Smooth muscle cell (in vitro differentiated cells): Measurements from ENCODE around the gene TUBAL3. TPM values are rescaled to one million over a fixed set of nuclear protein-coding genes. Genes with fewer than 3 reads are reported as not detected.

Experiments used
- DNase-seq: peaks from one replicate; lab custom pipeline; 2025; ENCODE audit not compliant: unreplicated experiment; lab: John Stamatoyannopoulos, UW
- H2AFZ ChIP-seq: fragments of 200-600 bp; sonication (generic); 2 replicates; pipeline ENCODE4 v1.6.0; 2016; ENCODE audit warnings: antibody characterized with exemption, low read depth, mild to moderate bottlenecking
- H3F3A ChIP-seq: fragments of 200-600 bp; sonication (generic); 2 replicates; pipeline ENCODE4 v1.6.0; 2017; ENCODE audit warnings: antibody characterized with exemption, low read depth
- H3K27ac ChIP-seq: fragments of 200-600 bp; sonication (generic); 2 replicates; pipeline ENCODE4 v1.5.1; 2016; ENCODE audit warnings: low read depth, mild to moderate bottlenecking
- H3K27me3 ChIP-seq: fragments of 200-600 bp; sonication (generic); 2 replicates; pipeline ENCODE4 v1.6.1; 2016; ENCODE audit warnings: low read depth, mild to moderate bottlenecking
- H3K36me3 ChIP-seq: fragments of 200-600 bp; sonication (generic); 2 replicates; pipeline ENCODE4 v1.5.1; 2016; ENCODE audit warnings: low read depth
- H3K4me1 ChIP-seq: fragments of 200-600 bp; sonication (generic); 2 replicates; pipeline ENCODE4 v1.5.1; 2016; ENCODE audit warnings: low read depth
- H3K4me2 ChIP-seq: fragments of 200-600 bp; sonication (generic); 2 replicates; pipeline ENCODE4 v1.6.0; 2016; ENCODE audit warnings: mild to moderate bottlenecking
- H3K4me3 ChIP-seq: fragments of 200-600 bp; sonication (generic); 2 replicates; pipeline ENCODE4 v1.5.1; 2016; ENCODE audit warnings: mild to moderate bottlenecking
- H3K79me2 ChIP-seq: fragments of 200-600 bp; sonication (generic); 2 replicates; pipeline ENCODE4 v1.6.0; 2016; ENCODE audit warnings: low read depth, mild to moderate bottlenecking
- H3K9ac ChIP-seq: fragments of 200-600 bp; sonication (generic); 2 replicates; pipeline ENCODE4 v1.6.0; 2016; ENCODE audit warnings: low read depth
- H3K9me3 ChIP-seq: fragments of 200-600 bp; sonication (generic); replicated peaks from 2 replicates; pipeline ENCODE4 v1.5.1; 2016; ENCODE audit warnings: low read depth
- H4K20me1 ChIP-seq: fragments of 200-600 bp; sonication (generic); 2 replicates; pipeline ENCODE4 v1.6.0; 2016; ENCODE audit warnings: low read depth
- WGBS: methylation state at CpG from one replicate; pipeline ENCODE4 v1.1.7; 2016; ENCODE audit warnings: low lambda C conversion rate; 5-methylcytosine and 5-hydroxymethylcytosine counted together
- polyA plus RNA-seq: library from polyadenylated mRNA; unstranded; fragments of >200 nt; fragmentation: Nextera tagmentation; extraction: Ambion mirVana; gene quantifications from 2 replicates; pipeline ENCODE4 v1.2.1, GENCODE V29; 2016
- total RNA-seq: library from RNA; depleted of rRNA; stranded (reverse); fragments of >200 nt; gene quantifications from 2 replicates; pipeline ENCODE4 v1.2.3, GENCODE V29; 2014
- TF ChIP-seq, protein P1 (sequence below): fragments of 200-600 bp; sonication (generic); IDR thresholded peaks from 2 replicates; pipeline ENCODE4 v1.5.1; 2017; ENCODE audit warnings: borderline replicate concordance, mild to moderate bottlenecking, antibody characterized with exemption; ENCODE audit not compliant: insufficient read depth, poor library complexity, severe bottlenecking

Gene TUBAL3
- total and polyA plus RNA-seq, 2 experiments from 2014 or later, result not detected

DNA sequence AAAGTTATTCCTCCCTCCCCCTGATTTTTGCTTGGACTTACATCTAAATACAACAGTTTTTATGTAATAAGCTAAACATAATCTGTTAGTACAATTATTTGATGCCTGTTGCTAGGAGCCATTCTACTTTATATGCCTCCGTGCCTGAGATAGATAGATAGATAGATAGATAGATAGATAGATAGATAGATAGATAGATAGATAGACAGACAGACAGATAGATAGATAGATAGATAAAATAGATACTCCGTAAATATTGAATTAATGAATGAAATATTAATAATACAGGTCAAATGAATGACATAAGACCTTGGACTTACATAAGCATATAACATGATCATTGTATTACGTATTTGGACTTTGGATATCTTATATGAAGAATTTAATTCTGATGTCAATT lies 30.7 kb upstream of the TUBAL3 start:
- TF ChIP-seq, protein P1, sequence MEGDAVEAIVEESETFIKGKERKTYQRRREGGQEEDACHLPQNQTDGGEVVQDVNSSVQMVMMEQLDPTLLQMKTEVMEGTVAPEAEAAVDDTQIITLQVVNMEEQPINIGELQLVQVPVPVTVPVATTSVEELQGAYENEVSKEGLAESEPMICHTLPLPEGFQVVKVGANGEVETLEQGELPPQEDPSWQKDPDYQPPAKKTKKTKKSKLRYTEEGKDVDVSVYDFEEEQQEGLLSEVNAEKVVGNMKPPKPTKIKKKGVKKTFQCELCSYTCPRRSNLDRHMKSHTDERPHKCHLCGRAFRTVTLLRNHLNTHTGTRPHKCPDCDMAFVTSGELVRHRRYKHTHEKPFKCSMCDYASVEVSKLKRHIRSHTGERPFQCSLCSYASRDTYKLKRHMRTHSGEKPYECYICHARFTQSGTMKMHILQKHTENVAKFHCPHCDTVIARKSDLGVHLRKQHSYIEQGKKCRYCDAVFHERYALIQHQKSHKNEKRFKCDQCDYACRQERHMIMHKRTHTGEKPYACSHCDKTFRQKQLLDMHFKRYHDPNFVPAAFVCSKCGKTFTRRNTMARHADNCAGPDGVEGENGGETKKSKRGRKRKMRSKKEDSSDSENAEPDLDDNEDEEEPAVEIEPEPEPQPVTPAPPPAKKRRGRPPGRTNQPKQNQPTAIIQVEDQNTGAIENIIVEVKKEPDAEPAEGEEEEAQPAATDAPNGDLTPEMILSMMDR, result no peak
- H3K4me1 ChIP-seq, result peaks cover 10% of the 10 kb centered on the region
- H3K4me3 ChIP-seq, result no peak overlapping the region
- no peaks in the 10 kb centered on the region for H3K36me3 ChIP-seq
- peaks cover 8% of the 10 kb centered on the region for H3K79me2 ChIP-seq
- no peak overlapping the region for H3K27ac ChIP-seq
- no peak overlapping the region for H3K9ac ChIP-seq
- H4K20me1 ChIP-seq, result no peaks in the 10 kb centered on the region
- no peak overlapping the region for H2AFZ ChIP-seq
- DNase-seq, result no peak
- H3K4me2 ChIP-seq, result no peak overlapping the region
- H3F3A ChIP-seq, result peaks cover 9% of the 10 kb centered on the region
- 97% methylated on average over 3 of the region's 3 CpGs for WGBS
- H3K9me3 ChIP-seq, result no peaks in the 10 kb centered on the region
- H3K27me3 ChIP-seq, result no peaks in the 10 kb centered on the region

DNA sequence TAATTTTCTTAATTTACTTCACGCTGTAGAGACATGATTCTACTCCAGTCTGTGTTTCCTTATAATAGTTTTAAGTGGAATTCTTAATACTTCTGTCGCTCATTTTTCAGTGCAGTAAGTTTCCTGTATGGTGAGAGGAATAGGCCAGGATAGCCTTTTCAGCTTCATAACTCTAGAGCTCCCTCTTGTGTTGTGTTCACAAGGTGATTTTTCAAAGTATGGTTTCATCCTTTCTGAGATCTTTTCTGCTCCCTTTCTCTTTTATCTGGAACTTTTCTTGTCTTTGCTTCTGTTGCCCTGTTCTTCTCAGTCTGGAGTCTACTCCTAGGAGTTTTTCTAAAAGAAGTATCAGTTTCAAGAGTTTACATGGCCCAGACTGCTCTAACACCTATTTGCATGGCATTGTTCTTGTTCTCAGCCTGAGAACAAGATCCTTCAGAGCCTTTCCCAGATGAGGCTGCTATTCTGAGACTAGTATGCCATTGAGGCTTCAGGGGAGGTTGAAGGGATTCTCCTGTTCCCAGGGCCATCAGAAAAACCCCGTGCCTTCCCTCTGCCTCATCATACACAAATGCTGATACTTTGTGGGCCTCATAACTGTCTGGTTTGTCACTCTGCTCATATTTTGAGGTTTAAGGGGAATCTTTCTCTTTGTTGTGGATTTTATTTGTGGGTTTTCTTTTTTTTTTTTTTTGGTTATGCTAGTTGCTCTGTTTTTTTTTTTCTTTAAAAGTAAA lies 29.6 kb upstream of the TUBAL3 start:
- Histone ChIP-seq H4K20me1 (no peaks in the 10 kb centered on the region), H2AFZ (peak overlapping the region; percentile 67), H3K4me3 (no peak overlapping the region), H3K27ac (peak overlapping the region; percentile 89), H3K79me2 (peaks cover 8% of the 10 kb centered on the region), H3K4me2 (peak overlapping the region; percentile 66), H3K9me3 (no peaks in the 10 kb centered on the region), H3K27me3 (no peaks in the 10 kb centered on the region), H3K36me3 (no peaks in the 10 kb centered on the region), H3F3A (peaks cover 9% of the 10 kb centered on the region), H3K4me1 (peaks cover 10% of the 10 kb centered on the region), H3K9ac (peak overlapping the region; percentile 55)
- TF ChIP-seq, protein P1, result peak; percentile 60
- DNase-seq, result no peak
- WGBS, result 36% methylated on average over 3 of the region's 3 CpGs

DNA sequence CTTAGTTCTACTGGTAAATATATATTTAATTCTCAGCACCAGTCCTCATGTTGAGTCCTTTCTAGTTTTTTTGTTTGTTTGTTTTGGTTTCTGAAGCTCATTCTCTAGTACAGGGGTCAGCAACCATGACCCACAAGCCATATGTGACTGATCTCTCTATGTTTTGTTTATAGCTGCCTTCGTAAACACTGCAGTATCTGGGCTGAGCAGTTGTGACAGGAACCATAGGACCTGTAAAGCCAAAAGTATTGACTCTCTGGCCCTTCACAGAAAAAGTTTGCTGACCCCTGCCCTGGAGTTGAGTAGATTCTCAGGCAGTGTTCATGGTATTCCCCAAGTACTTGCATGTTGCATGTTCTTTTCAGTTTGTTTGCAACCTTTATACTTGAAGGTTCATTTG lies 28.6 kb upstream of the TUBAL3 start:
- Histone ChIP-seq H3K36me3 (no peaks in the 10 kb centered on the region), H3K27me3 (no peaks in the 10 kb centered on the region), H3K9ac (peak overlapping the region; percentile 6), H3K4me2 (peak overlapping the region; percentile 52), H3K9me3 (no peaks in the 10 kb centered on the region), H3K4me3 (no peak overlapping the region), H2AFZ (no peak overlapping the region), H4K20me1 (no peaks in the 10 kb centered on the region), H3K79me2 (peaks cover 8% of the 10 kb centered on the region), H3F3A (peaks cover 9% of the 10 kb centered on the region), H3K27ac (peak overlapping the region; percentile 89), H3K4me1 (peaks cover 10% of the 10 kb centered on the region)
- 35% methylated on average over 1 of the region's 1 CpG for WGBS
- TF ChIP-seq, protein P1, result no peak
- no peak for DNase-seq

DNA sequence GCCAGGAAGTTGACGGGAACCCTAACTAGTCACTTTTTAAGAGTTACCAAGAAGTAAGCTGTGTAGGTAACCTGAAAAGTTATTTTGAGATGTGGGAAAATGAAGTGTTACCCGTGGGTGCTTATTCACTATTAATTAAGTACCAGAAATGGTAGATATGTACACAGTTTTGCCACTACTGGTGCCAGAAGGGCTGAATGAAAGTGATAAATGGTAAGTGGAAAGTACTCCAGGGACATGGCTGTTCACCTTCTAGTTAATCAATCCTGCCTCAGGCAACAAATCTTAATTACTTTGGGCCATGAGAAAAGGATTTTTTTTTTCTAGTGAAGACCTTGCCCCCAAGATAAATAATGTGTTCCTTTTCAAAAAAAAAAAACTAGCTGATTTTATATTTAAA lies 23.5 kb upstream of the TUBAL3 start:
- Histone ChIP-seq H3K4me3 (no peak overlapping the region), H3K4me1 (peaks cover 7% of the 10 kb centered on the region), H4K20me1 (no peaks in the 10 kb centered on the region), H2AFZ (no peak overlapping the region), H3K9me3 (no peaks in the 10 kb centered on the region), H3K4me2 (no peak overlapping the region), H3K27ac (no peak overlapping the region), H3K9ac (no peak overlapping the region), H3F3A (peaks cover 3% of the 10 kb centered on the region), H3K79me2 (peaks cover 46% of the 10 kb centered on the region), H3K36me3 (no peaks in the 10 kb centered on the region), H3K27me3 (no peaks in the 10 kb centered on the region)
- no peak for DNase-seq
- TF ChIP-seq, protein P1, result no peak
- 84% methylated on average over 2 of the region's 2 CpGs for WGBS
